Heart left ventricle (tissue), 16 donors: Measurements from ENCODE around the gene ECI1. TPM values are rescaled to one million over a fixed set of nuclear protein-coding genes. Genes with fewer than 3 reads are reported as not detected.

Experiments
- ATAC-seq, 4 donors: fragments of 200-7000 bp; cut with Tn5 transposase; one replicate each; pipeline ENCODE4 v1.9.1; 2020 to 2022; ENCODE audit warnings: moderate library complexity in 4 of 4, mild to moderate bottlenecking in 3 of 4, moderate number of reproducible peaks in 1 of 4
- DNase-seq, 5 donors: peaks; one replicate each; pipeline ENCODE4 v3.0.0-alpha.2; 2020
- H3K27ac ChIP-seq, 12 donors: fragments of 200-600 bp; sonication (generic) in 4 of 12; one replicate each; pipeline versions ENCODE4 v1.5.0 to v1.8.0; 2016 to 2022; ENCODE audit warnings: mild to moderate bottlenecking in 2 of 12
- H3K27me3 ChIP-seq, 9 donors: fragments of 200-600 bp; sonication (generic) in 2 of 9; one replicate each; pipeline versions ENCODE4 v1.5.1 to v1.8.0; 2016 to 2022; ENCODE audit warnings: mild to moderate bottlenecking in 3 of 9
- H3K36me3 ChIP-seq, 9 donors: fragments of 200-600 bp; sonication (generic) in 2 of 9; one replicate each; pipeline versions ENCODE4 v1.5.0 to v1.8.0; 2018 to 2022; ENCODE audit warnings: mild to moderate bottlenecking in 2 of 9
- H3K4me1 ChIP-seq, 12 donors: fragments of 200-600 bp; sonication (generic) in 4 of 12; one replicate each; pipeline versions ENCODE4 v1.5.0 to v1.8.0; 2016 to 2022; ENCODE audit warnings: mild to moderate bottlenecking in 3 of 12
- H3K4me3 ChIP-seq, 12 donors: fragments of 200-600 bp; sonication (generic) in 4 of 12; one replicate each; pipeline versions ENCODE4 v1.5.0 to v1.8.0; 2017 to 2022; ENCODE audit warnings: mild to moderate bottlenecking in 9 of 12, moderate library complexity in 4 of 12
- H3K9me3 ChIP-seq, 12 donors: fragments of 200-600 bp; sonication (generic) in 4 of 12; one replicate each; pipeline versions ENCODE4 v1.5.0 to v1.8.0; 2016 to 2022; ENCODE audit warnings: mild to moderate bottlenecking in 1 of 12
- CTCF ChIP-seq, 12 donors: fragments of 200-600 bp; sonication (generic) in 4 of 12; IDR thresholded peaks; one replicate each; pipeline versions ENCODE4 v1.5.0 to v1.8.0; 2018 to 2022; ENCODE audit warnings: antibody characterized with exemption in 12 of 12, mild to moderate bottlenecking in 5 of 12
- POLR2A ChIP-seq, 2 donors: fragments of 450-650 bp; IDR thresholded peaks; one replicate each; pipeline ENCODE4 v1.6.1; 2017; ENCODE audit warnings: antibody characterized with exemption in 2 of 2, mild to moderate bottlenecking in 2 of 2, moderate library complexity in 2 of 2
- WGBS, 4 donors: extraction: QIAGEN DNeasy Blood & Tissue Kit in 2 of 4; methylation state at CpG; one replicate each; pipeline versions ENCODE4 v1.1.5 to v1.1.7; 2013 to 2018; 5-methylcytosine and 5-hydroxymethylcytosine counted together
- intact Hi-C, 10 donors: fragments of 100-400 bp; cut with DNase I; formaldehyde crosslinking; loops; one replicate each; pipeline versions ENCODE4 v1.11.1 to v1.14.2; 2022
- polyA plus RNA-seq, 2 donors: library from polyadenylated mRNA; stranded (reverse); fragments of 200-250 nt; gene quantifications; one replicate each; pipeline ENCODE4 v1.2.3, GENCODE V29; 2013
- total RNA-seq, 9 donors: library from RNA; depleted of rRNA in 2 of 9; stranded (reverse); fragments of >200 nt in 2 of 9; fragmentation: NEBNext Ultra II Directional in 3 of 9; extraction: Animal tissue kit (Norgen Biotek cat#: 25700) in 3 of 9; gene quantifications; one replicate each; pipeline versions ENCODE4 v1.1.0 to v1.2.4, GENCODE V29; 2016 to 2023
- donor health status: ischemic (EF 13 %, LVEDD 7.1; RV severe dilation, severe dysfunction).
- donor health status: healthy with polysubstance abuse.
- donor health status: DM: no; HTN: yes; CAD: no.
- donor health status: DM: no; HTN: no; CAD: no.
- donor health status: ischemic (EF 25% LVEDD 6.9; RV normal size, moderate dysfunction).
- donor health status: ischemic (EF 25% LVEDD 5.7; RV mildly dilated, moderate dysfunction).
- donor health status: healthy.
- donor health status: DM: yes; HTN: yes; CAD: no.
- donor health status: ischemic (EF 35%, LVEDD 5.7; RV mildly dilated, moderate dysfunction).
- donor health status: nonischemic (EF 11% LVEDD 7.7; RV severe dilation, severe dysfunction).
- donor health status: DM: yes; HTN: yes; CAD: no.
- donor health status: PGD.
- donor health status: ischemic (EF 29% LVEDD 5.4; RV normal size, mild dysfunction).
- donor health status: nonischemic (EF 23%, LVEDD 6.1; RV moderate dilation, normal function).

ECI1 gene
- total and polyA plus RNA-seq, 11 donors, result 84.6 to 340 (median 143) TPM

GRCh38 chr16:2232094-2232990, 19.0 kb downstream of the ECI1 start:
- peak in 1 of 5 donors; percentile 21 for DNase-seq
- no peak overlapping the region for H3K27ac ChIP-seq
- peaks cover 0 to 18% (median 14%) of the 10 kb centered on the region in 12 donors for H3K4me1 ChIP-seq
- H3K9me3 ChIP-seq, result no peaks in the 10 kb centered on the region
- H3K4me3 ChIP-seq, result no peak overlapping the region
- intact Hi-C loops, result no loop called here
- peaks cover 0 to 17% (median 6%) of the 10 kb centered on the region in 9 donors for H3K27me3 ChIP-seq
- no peak for ATAC-seq
- no peak for TF ChIP-seq POLR2A (IDR thresholded peaks at IDR 0.05)
- WGBS, 4 donors, result 90 to 92% (median 91%) methylated on average over 23 to 41 of the region's 41 CpGs
- H3K36me3 ChIP-seq, result peaks cover 7 to 80% (median 73%) of the 10 kb centered on the region in 9 donors

GRCh38 chr16:2231016-2231931, 20.1 kb downstream of the ECI1 start:
- Histone ChIP-seq H3K27me3 (peaks cover 0 to 6% (median 0%) of the 10 kb centered on the region in 9 donors), H3K9me3 (no peaks in the 10 kb centered on the region), H3K27ac (no peak overlapping the region), H3K36me3 (peaks cover 7 to 90% (median 78%) of the 10 kb centered on the region in 9 donors), H3K4me1 (peaks cover 0 to 14% (median 4%) of the 10 kb centered on the region in 12 donors), H3K4me3 (no peak overlapping the region)
- WGBS, 4 donors, result 87 to 90% (median 89%) methylated on average over 26 to 29 of the region's 29 CpGs
- DNase-seq (peak in 1 of 5 donors; percentile 24), ATAC-seq (no peak)
- TF ChIP-seq POLR2A (IDR thresholded peaks at IDR 0.05) (no peak), CTCF (IDR thresholded peaks at IDR 0.05) (no peak)
- intact Hi-C loops, result no loop called here

GRCh38 chr16:2230376-2230775, 21.0 kb downstream of the ECI1 start:
- intact Hi-C loops, result no loop called here
- peaks cover 0 to 16% (median 3%) of the 10 kb centered on the region in 12 donors for H3K4me1 ChIP-seq

More at GRCh38 chr16:2230376-2230775, 21.0 kb downstream of the ECI1 start:
- Histone ChIP-seq H3K27ac (no peak overlapping the region), H3K9me3 (no peaks in the 10 kb centered on the region), H3K4me3 (no peak overlapping the region), H3K36me3 (peaks cover 7 to 87% (median 72%) of the 10 kb centered on the region in 9 donors), H3K27me3 (no peaks in the 10 kb centered on the region)
- TF ChIP-seq POLR2A (IDR thresholded peaks at IDR 0.05) (no peak), CTCF (IDR thresholded peaks at IDR 0.05) (no peak)
- WGBS, 4 donors, result 86 to 93% (median 91%) methylated on average over 5 to 13 of the region's 13 CpGs
- no peak for DNase-seq
- no peak for ATAC-seq
